HEK293 (cell line): ENCODE results near the gene LARGE1.

Source experiments
- CTCF ChIA-PET: fragments of 350-600 bp; formaldehyde crosslinking; extraction: SDS; loops from one replicate; lab custom pipeline; 2021; ENCODE audit warnings: antibody characterized with exemption; lab: Yijun Ruan, JAX
- POLR2A ChIA-PET: fragments of 300-600 bp; formaldehyde crosslinking; extraction: SDS; loops from one replicate; lab custom pipeline; 2020; ENCODE audit warnings: antibody characterized with exemption, inconsistent platforms; lab: Yijun Ruan, JAX
- H3K27ac ChIP-seq: fragments of 200-500 bp; sonication (Bioruptor generic); 2 replicates; pipeline ENCODE4 v1.5.1; 2014; ENCODE audit warnings: low read depth, low read length, control low read depth, inconsistent platforms; ENCODE audit errors: extremely low read depth
- H3K36me3 ChIP-seq, 2 experiments: fragments of 200-500 bp in 1 of 2; sonication (Bioruptor generic) in 1 of 2; 1 replicate in 1 of 2; 2 replicates in 1 of 2; pipeline ENCODE4 v1.5.1; 2014 to 2017; ENCODE audit warnings: inconsistent platforms in 2 of 2, low read length in 2 of 2; ENCODE audit not compliant: control insufficient read depth in 2 of 2, insufficient read depth in 1 of 2
- H3K4me1 ChIP-seq: fragments of 200-500 bp; sonication (Bioruptor generic); 2 replicates; pipeline ENCODE4 v1.5.1; 2014; ENCODE audit warnings: mild to moderate bottlenecking, low read length, inconsistent platforms; ENCODE audit not compliant: control insufficient read depth, insufficient read depth
- H3K4me3 ChIP-seq: 2 replicates; pipeline ENCODE4 v1.5.1; 2011; ENCODE audit warnings: low read depth, mild to moderate bottlenecking, control low read depth, low read length, moderate library complexity
- H3K9me3 ChIP-seq: fragments of 200-500 bp; sonication (Bioruptor generic); 2 replicates; pipeline ENCODE4 v1.5.1; 2014; ENCODE audit warnings: low read depth, low read length, inconsistent platforms; ENCODE audit not compliant: control insufficient read depth, insufficient read depth
- AEBP2 ChIP-seq: fragments of 450-650 bp; formaldehyde crosslinking; IDR thresholded peaks from 2 replicates; pipeline ENCODE4 v1.5.1; 2016; ENCODE audit warnings: missing biosample characterization, missing genetic modification characterization, borderline replicate concordance
- ELK4 ChIP-seq: IDR thresholded peaks from 2 replicates; pipeline ENCODE4 v1.6.1; 2011; ENCODE audit warnings: mild to moderate bottlenecking, low read depth, low read length, borderline replicate concordance
- OVOL3 ChIP-seq: fragments of 450-650 bp; formaldehyde crosslinking; IDR thresholded peaks from 2 replicates; pipeline ENCODE4 v1.5.1; 2016; ENCODE audit warnings: missing biosample characterization, missing genetic modification characterization
- PRDM2 ChIP-seq: fragments of 450-650 bp; formaldehyde crosslinking; IDR thresholded peaks from 2 replicates; pipeline ENCODE4 v1.5.1; 2016; ENCODE audit warnings: missing biosample characterization, missing genetic modification characterization, borderline replicate concordance
- RBAK ChIP-seq: fragments of 450-650 bp; formaldehyde crosslinking; IDR thresholded peaks from 2 replicates; pipeline ENCODE4 v1.5.1; 2016; ENCODE audit warnings: missing biosample characterization, missing genetic modification characterization
- WT1 ChIP-seq: fragments of 450-650 bp; formaldehyde crosslinking; IDR thresholded peaks from 2 replicates; pipeline ENCODE4 v1.5.1; 2016; ENCODE audit warnings: missing biosample characterization, missing genetic modification characterization
- ZBTB10 ChIP-seq: fragments of 450-650 bp; formaldehyde crosslinking; IDR thresholded peaks from 2 replicates; pipeline ENCODE4 v1.5.1; 2016; ENCODE audit warnings: missing biosample characterization, missing genetic modification characterization
- ZBTB11 ChIP-seq: fragments of 450-650 bp; formaldehyde crosslinking; conservative IDR thresholded peaks from 2 replicates; pipeline ENCODE4 v1.5.1; 2016; ENCODE audit warnings: low read depth, missing biosample characterization, missing genetic modification characterization
- ZBTB48 ChIP-seq: fragments of 450-650 bp; formaldehyde crosslinking; IDR thresholded peaks from 2 replicates; pipeline ENCODE4 v1.5.1; 2016; ENCODE audit warnings: missing biosample characterization, missing genetic modification characterization
- ZNF18 ChIP-seq: fragments of 450-650 bp; formaldehyde crosslinking; IDR thresholded peaks from 2 replicates; pipeline ENCODE4 v1.5.1; 2016; ENCODE audit warnings: missing biosample characterization, missing genetic modification characterization
- ZNF391 ChIP-seq: fragments of 450-650 bp; formaldehyde crosslinking; IDR thresholded peaks from 2 replicates; pipeline ENCODE4 v1.5.1; 2016; ENCODE audit warnings: low read depth, missing biosample characterization, missing genetic modification characterization, borderline replicate concordance
- ZNF596 ChIP-seq: fragments of 450-650 bp; IDR thresholded peaks from 2 replicates; pipeline ENCODE4 v1.5.0; 2018; ENCODE audit warnings: missing biosample characterization, mild to moderate bottlenecking, missing genetic modification characterization, moderate library complexity
- ZNF645 ChIP-seq: fragments of 450-650 bp; formaldehyde crosslinking; IDR thresholded peaks from 2 replicates; pipeline ENCODE4; 2016; ENCODE audit warnings: missing biosample characterization, missing genetic modification characterization
- ZNF747 ChIP-seq: fragments of 450-650 bp; formaldehyde crosslinking; IDR thresholded peaks from 2 replicates; pipeline ENCODE4 v1.5.1; 2016; ENCODE audit warnings: missing biosample characterization, missing genetic modification characterization
- ZNF777 ChIP-seq: fragments of 450-650 bp; formaldehyde crosslinking; IDR thresholded peaks from 2 replicates; pipeline ENCODE4 v1.5.1; 2017; ENCODE audit warnings: missing biosample characterization, missing genetic modification characterization, borderline replicate concordance

The LARGE1 gene

GRCh38 chr22:33391298-33391697 lies 529.0 kb downstream of the LARGE1 start:
- Histone ChIP-seq H3K27ac (no peak overlapping the region), H3K9me3 (no peaks in the 10 kb centered on the region), H3K4me1 (no peaks in the 10 kb centered on the region), H3K36me3 (no peaks in the 10 kb centered on the region), H3K4me3 (no peak overlapping the region)
- ChIA-PET CTCF (no interaction called here), POLR2A (no interaction called here)
- TF ChIP-seq ZBTB48 (tag by site-specific recombination) = no peak
- TF ChIP-seq ZBTB11 (tag by site-specific recombination) = no peak
- TF ChIP-seq ZNF596 (tag by site-specific recombination) = no peak
- no peak for TF ChIP-seq RBAK (tag by site-specific recombination)
- TF ChIP-seq ZBTB10 (tag by site-specific recombination) = no peak
- no peak for TF ChIP-seq PRDM2 (tag by site-specific recombination)
- TF ChIP-seq ZNF645 = no peak
- no peak for TF ChIP-seq OVOL3
- TF ChIP-seq WT1 (tag by site-specific recombination) = no peak

GRCh38 chr22:33389936-33390335 lies 530.3 kb downstream of the LARGE1 start:
- Histone ChIP-seq H3K36me3 (no peaks in the 10 kb centered on the region), H3K27ac (no peak overlapping the region), H3K9me3 (no peaks in the 10 kb centered on the region), H3K4me3 (no peak overlapping the region), H3K4me1 (no peaks in the 10 kb centered on the region)
- POLR2A ChIA-PET = no interaction called here
- CTCF ChIA-PET = interaction anchor here (0.6 to 0.7 kb wide), 2 partner anchors 63 to 271 kb away, joined by 3 read pairs; no protein-coding TSS in a partner anchor
- TF ChIP-seq ELK4 = no peak
- TF ChIP-seq ZNF391 (tag by site-specific recombination) = no peak
- TF ChIP-seq ZNF18 (tag by site-specific recombination) = no peak
- TF ChIP-seq ZNF747 = no peak
- no peak for TF ChIP-seq AEBP2 (tag by site-specific recombination)
- TF ChIP-seq ZNF777 (tag by site-specific recombination) = no peak
